SW 1271 (cell line): ENCODE data around the gene L3MBTL1.
A peak's percentile ranks its signal among the peaks of the same experiment; 100 is the strongest.

Experiments used
- DNase-seq, 2 experiments: peaks; one replicate each; lab custom pipeline; 2025; lab: John Stamatoyannopoulos, UW

L3MBTL1 gene

DNA sequence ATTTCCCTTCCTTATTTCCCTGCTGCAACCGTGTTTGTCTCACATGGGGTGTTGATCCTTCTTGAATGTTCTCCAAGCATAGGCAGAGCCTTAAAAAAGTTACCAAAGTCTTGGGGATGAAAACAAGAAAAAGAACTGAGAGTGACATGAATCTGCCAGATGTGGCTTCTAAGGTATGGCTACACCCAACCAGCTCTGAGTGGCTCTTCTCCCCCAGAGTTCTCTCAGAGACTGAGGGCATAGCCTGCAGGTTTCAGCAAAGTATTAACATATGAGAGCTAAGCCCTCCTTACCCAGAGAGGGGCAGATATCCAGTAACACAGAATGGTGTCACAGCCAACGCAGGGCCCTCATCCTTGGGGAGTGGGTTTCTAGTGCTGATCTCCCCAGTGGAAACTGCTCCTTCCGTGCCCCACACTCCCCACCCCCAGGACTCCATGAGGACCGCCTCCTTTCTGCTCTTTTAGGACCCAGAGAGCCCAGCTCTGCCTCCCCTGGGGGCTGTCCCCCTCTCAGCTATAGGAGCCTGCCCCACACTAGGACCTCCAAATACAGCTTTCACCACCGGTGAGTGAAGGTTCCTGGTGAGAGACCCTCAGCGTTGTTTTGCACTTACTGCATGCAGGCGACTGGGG, 28.0 kb downstream of the L3MBTL1 start:
- DNase-seq, result no peak

GRCh38 chr20:43536041-43536816, 28.7 kb downstream of the L3MBTL1 start:
- no peak for DNase-seq

DNA sequence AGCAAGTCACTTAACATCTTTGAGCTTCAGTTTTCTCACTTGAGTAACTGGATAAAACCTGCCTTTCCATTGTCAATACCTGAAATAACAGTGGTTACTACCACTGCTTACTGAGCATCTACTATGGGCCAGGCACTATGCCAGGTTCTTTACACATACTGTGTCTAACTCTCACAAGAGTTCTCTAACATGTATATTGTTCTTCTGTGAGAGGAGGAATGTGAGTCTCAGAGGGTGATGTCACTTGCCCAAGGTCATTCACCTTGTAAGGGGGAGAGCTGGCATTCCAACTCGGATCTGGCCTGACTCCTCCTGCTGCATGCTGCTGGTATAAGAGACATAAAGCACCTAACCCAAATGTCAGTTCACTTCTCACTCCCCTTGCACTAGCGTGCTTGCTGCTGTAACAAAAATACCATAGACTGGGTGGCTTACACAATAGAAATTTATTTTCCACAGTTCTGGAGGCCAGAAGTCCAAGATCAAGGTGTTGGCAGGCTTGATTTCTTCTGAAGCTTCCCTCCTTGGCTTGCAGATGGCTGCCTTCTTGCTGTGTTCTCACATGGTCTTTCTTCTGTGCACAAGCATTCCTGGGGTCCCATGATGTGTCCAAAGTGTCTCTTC, 29.4 kb downstream of the L3MBTL1 start:
- DNase-seq, result no peak

DNA sequence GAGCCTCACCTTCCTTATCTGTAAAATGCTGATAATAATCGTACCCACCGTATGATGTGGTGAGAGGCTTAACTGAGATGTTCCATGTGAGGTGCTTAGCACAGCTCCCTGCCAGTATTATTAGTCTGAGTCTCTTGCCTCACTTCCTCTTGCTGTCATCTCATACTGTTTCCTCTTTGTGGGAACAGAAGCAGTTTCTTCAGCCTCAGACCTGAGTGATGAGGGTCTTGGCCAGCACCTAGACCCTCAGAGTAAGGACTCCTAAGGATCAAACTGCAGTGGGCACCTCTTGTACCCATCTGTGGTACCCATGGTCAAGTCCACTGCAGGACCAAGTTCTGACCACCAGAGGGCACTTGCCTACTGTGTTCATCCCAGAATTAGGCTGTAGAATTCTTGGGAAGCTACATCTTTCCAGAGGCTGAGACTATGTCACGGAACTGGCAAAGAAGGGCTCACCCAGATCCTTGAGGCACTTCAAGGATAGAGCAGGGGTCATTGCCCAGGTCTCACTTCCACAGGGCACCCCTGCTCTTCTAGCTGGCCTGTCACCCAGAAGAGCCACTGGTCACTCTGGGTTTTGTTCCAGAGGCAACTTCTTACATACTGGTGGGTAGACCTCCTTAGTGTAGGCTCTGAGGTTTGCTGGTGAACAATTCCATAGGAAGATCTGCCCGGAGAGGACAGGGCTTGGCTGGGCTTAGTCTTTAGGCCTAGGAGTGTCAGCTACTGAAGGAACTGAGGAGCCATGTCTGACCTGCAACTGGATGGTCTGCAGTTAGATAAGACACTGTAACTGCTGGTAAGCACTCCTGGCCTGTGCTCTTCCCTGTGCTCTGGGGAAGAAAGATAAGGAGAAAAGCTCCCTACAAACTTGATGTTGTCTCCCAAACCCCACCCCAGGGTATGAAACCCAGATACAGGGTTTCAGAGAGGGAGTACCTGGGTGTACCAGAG, 30.7 kb downstream of the L3MBTL1 start:
- DNase-seq, result peak in 1 of 2 experiments; percentile 41

DNA sequence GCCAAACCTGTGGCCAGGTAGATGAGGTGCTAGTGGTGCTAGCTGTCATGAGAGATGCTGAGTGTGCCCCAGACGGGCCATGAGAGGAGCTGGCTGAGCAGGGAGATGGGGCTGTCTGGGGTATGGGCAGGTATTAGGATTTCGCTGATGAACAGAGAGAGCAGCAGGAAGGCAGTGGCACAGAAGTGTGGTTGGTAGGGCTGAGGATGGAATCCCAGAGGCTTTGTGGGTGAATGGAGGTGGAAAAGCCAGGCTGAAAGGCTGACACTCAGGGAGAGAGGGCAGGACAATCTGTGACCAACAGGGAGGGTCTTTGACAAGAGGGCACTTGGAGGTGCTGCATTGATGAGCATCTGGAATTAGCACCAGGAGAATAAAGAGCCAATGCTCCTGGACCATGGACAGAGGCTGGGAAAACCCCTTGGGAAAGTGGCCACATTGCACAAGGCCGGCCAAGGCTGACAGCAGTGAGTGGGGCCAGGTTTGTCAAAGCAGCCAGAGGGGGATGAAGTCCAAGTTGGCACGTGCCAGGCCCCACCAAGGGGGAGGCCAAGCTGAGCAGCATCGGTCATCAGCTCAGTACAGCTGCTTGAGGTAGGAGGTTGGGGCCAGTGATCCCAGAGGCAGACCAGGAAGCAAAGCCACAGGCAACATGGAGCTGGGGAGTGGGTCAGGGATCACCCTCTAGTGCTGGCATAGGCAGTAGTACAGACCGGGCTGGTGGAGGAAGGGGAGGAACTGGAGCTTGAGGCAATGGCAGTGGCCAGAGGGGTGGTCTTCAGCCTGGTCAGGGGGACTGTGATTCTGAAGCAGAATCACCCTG, 31.6 kb downstream of the L3MBTL1 start:
- no peak for DNase-seq

DNA sequence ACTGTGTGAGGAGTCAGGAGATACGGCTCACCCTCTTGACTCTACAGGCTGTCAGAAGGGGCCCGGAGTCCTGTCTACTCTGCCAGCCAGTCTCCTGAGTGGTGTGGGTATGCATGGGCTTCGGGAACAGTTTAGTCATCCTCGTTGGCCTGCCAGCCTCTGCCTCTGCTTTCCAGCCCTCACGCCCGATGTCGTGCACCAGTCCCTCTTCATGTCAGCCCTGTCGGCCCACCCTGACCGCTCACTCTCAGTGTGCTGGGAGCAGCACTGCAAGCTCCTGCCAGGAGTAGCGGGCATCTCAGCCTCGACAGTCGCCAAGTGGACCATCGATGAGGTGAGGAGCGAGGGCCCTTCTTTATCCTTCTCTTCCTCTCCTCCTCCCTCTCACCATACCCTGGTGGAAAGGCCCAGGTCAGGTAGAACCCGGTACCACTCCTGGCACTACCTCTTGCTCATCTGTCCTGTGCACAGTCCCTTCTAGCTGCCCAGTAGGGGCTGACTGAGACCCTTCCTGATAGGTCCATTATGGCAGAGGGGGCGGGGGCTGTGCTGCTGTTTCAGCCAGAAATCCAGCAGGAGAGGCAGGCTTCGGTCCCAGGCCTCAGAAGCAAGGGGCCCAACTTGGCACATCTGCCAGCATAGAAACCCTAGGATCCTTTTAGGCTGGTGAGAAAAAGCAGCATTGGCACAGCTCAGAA, 32.6 kb downstream of the L3MBTL1 start:
- DNase-seq, result no peak

DNA sequence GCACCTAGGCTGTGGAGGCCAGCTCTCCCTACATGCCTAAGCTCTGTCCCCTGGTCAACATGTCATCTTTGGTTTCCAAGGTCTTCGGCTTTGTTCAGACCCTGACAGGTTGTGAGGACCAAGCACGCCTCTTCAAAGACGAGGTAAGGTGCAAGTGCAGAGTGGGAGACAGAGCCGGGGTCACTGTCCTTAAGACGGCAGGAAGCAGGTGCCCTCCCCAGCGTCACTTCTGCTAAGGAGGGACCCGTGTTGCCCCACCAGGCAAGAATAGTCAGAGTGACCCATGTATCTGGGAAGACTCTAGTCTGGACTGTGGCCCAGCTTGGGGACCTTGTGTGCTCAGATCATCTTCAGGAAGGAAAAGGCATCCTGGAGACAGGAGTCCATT, 33.2 kb downstream of the L3MBTL1 start:
- DNase-seq, result no peak

- DNase-seq, result no peak
Observed at GRCh38 chr20:43541214-43541613, 33.7 kb downstream of the L3MBTL1 start.

DNA sequence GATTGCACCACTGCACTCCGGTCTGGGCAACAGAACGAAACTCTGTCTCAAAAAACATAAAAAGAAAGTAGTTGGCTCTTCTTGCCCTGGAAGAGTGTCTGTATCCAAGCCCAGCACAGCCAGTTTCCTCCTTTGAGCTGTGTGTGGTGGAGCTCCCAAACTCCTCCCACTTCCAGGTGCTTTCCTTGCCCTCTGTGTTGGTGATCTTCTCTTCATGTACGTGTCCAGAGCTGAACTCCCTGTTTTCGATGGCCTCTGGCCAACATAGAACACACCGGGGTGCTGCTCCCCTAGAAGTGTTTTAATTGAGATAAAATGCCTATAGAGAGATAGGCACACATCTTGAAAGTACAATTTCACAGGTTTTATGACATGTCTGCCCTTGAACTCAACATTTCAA, 34.7 kb downstream of the L3MBTL1 start:
- DNase-seq, result no peak

DNA sequence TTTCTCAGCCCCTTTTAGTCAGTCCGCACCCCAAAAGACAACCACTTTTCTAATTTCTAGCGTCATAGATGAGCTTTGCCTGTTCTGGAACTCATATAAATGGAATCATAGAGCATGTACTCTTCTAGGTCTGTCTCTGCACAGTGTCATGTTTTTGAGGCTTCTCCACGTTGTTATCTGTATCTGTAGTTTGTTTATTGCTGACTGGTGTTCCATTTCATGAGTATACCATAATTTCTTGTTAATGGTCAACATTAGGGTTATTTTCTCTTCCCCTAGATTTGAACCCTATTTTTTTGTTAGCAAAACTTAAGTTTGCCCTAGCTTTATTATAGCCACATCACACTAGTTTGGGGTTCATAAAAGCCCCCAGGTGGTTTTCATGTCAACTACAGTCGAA, 35.2 kb downstream of the L3MBTL1 start:
- no peak for DNase-seq

- no peak for DNase-seq
Observed at GRCh38 chr20:43543138-43543537, 35.6 kb downstream of the L3MBTL1 start.

- DNase-seq, result no peak
Observed at GRCh38 chr20:43544501-43544900, 37.0 kb downstream of the L3MBTL1 start.

GRCh38 chr20:43545837-43546578, 38.5 kb downstream of the L3MBTL1 start:
- DNase-seq, result no peak

DNA sequence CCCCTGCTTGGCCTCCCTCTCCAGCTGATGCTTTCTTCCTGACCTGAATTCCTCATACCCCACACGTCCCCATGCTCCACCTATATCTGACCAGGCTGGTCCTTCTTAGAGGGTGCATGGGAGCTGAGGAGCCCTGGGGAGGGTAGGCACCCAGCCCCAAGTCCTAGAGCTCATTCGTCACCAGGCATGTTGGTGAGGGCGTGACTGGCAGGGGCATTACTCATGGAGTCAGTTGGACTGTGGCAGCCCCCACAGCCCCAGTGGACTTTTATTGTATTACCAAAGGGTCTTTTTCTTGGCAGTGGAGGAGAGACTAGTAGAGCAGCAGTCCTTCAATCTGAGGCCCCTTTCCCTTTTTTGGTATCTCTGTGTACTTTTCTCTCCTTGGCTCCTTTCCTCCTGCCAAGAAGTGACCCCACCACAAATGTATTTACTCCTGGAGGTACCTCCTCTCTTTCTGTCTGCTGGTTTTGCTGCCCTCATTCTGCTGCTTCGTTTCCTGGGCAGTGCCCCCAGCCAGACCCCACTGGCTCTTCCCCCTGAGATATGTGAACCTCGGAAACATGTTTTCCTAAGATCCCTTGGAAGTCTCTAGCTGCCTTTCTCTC, 40.9 kb downstream of the L3MBTL1 start:
- DNase-seq, result no peak

DNA sequence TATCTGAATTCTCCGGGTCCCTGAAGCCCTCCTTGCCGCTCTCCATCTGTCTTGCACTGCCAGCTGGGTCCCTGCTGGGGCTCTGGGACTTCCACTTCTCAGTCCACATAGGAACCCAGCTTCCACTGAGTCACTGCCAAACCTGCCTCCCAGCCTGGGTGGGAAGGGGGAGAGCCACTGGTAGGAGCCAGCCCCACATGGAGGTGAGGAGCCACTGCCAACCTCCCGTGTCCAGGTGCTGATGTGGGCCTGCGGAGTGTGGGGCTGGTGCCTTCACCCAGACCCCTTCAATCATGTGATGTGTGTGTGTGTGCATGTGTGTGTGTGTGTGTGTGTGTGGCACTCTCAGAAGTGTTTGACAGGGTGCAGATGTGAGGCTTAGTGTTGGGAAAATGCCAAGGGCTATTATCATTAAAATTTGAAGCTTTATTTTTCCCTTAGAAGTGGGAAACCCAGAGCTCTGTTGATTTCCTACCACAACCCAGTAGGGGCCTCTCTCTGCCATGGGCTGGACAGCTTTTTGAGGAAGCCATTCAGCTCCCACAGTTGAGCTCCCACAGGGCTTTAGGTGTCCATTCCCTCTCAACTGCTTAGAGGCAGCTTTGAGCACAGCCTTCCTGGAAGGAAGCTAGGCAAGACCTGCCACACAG, 42.0 kb downstream of the L3MBTL1 start:
- DNase-seq, result no peak

GRCh38 chr20:43550456-43550855, 43.0 kb downstream of the L3MBTL1 start:
- DNase-seq, result no peak

DNA sequence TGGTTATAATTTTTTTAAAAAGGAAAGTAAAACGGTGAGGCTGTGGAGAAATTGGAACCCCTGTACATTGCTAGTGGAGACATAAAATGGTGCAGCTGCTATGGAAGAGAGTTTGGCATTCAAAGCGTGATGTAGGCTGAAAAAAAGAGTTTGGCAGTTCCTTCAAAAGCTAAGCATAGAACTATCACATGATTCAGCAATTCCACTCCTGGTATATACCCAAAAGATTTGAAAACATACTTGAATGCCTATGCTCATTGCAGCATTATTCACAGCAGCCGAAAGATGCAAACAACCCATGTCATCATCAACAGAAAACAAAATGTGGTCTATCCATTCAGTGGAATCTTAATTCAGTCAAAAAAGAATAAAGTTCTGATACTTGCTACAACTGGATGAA, 46.9 kb downstream of the L3MBTL1 start:
- no peak for DNase-seq

- DNase-seq, result no peak
Observed at GRCh38 chr20:43558412-43559146, 51.1 kb downstream of the L3MBTL1 start, which contains the start of gene SGK2. SGK2 (plus strand) TSS chr20:43559027; CDS start chr20:43566496, 7,469 bp downstream.
